Measurements from ENCODE around the gene AKT3.

The AKT3 gene

DNA sequence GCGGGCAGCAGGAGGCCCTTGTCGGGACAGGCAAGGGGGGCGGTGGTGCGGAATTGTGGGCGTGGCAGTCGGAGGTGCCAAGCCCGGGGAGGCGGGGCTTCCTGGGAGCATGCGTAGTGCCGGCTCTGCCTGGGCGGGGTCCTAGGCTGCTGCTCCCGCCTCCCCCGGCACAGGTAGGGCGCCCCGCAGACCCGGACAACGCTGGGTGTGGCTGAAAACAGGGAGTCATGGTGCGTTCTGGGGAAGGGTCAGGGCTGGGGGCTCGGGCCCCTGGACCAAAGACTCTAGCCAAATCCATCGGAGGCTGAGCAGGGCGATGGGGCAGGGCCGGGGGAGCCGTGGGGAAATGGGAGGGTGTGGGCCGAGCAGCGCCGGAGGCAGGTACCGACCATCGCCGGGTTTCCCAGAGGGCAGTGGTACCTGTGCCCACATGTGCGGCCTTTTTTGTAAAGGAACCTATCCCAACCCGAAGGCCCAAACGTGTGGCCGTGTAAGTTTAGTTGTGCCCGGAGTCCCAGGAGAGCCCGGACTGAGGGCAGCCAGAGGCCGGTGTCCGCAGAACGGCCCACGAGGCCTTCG, 362.3 kb downstream of the AKT3 start:
- DNase-seq (ENCODE audit: low spot score): no peak

DNA sequence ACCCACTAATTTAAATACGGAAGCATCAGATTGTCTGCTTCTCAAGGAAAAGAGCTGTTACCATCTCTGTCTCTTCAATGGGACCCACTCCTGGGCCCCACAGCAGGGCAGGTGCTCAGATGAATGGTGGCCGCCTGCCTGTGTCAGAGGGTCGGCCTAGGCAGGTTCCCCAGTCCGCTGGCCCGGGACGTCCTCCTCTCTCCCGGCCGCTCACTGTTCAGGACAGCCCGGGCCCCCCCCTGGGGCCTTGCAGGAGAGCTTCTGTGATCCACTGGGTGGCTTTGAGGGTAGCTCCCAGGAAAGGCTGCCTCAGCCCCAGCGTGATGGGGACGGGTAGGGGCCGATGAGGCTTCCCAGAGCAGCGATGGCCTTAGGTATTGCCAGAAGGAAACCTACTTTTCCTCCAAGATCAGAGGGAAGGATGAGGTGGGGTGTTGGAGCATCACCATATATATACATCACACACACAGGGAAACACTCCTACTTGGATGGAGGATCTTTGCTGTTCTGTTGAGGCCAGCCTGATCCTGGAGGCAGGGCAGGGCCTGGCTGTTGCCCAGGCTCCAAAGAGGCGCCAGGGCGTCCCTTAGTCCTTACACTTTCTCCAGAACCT, 362.9 kb downstream of the AKT3 start:
- no peak for DNase-seq (ENCODE audit: low spot score)

DNA sequence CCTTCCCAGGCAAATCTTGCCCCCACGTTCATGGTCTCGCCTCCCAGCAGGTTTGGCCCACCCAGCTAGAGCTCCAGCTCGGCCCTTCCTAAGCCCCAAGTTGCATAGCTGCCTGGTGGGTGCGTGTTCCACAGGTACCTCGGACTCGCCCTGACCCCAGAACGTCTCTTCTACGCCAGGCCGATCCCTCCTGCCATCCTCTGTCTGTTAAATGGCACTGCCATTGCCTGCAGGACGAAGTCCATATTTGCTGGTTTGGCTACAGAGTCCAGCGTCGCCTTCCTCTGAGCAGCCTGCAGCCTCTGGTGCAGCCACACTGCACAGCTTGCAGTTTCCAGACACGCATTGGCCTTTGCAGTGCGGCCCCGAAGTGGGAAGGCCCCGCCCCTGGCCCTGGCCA, 366.1 kb downstream of the AKT3 start:
- DNase-seq (ENCODE audit: low spot score): no peak

DNA sequence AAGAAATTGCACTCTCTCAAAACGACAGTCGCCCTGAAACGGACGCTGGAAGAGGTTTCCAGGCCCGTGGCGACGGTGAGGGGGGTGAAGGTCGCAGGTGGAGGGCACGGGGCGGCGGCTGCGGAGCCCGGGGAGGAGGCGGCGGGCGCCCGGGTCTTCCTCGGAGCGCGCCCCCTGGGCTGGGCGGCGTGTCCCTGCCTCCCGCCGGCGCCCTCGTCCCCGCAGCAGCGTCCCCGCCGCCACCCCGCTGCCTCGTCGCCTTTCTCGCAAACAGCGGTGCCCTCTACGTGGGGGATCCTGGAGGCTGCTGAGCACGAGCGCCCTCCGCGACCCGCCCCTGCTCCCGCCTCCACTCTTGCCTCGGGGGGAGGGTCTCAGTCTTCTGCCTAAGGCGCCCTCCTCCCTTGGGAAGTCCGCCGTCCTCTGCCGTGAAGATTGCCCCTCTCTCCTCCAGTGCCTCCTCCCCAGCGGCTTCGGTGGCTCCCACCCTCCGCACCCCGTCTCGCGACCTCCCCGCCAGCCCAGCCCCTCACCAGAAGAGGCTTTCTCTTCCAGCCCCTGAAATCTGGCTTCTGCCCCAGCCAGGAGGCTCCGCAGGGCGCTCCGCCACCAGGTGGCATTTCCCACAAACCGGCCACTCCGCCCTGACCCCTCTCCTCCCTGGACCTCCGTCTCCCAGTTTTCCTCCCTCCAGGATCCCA, 366.8 kb downstream of the AKT3 start:
- no peak for DNase-seq (ENCODE audit: low spot score)

DNA sequence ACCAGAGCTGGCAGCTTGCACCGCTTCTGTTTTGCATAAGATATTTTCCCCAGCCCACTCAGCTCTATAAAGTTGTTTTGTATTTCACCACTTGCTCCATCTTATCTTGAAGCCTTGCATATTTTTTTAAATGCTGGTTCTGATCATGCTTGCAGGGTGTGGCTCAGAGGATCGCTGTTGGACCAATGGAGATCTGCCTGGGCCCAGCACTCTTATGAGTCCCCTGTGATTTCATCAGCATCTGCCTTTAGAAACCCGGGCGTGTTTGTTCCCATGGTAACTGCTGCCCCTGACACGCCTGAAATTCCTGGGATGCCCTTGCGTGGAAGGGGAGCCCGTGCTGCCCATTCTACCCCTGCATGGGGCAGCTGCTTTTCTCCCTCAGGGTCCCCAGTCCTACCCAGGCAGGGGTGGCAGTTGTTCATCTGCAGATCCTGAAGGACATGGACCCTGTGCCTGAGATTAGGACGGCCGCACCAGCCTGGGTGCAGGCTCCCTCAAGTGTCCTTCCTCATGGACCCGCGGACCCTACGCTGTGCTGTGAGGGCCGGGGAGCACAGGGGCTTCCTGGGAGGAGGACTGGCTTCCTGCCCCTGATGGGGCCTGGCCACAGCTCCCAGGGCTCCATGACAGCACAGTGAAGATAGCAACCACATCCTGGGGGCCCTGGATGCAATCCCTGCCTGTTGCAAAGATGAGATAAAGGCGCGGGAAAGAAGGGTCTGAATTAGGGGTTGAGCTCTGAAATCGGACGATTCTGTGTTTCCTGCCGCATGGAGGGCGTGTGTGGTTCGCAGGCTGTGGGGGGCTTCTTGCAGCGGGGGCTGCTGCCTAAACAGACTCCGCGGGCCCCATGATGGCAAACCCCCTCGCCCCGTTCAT, 367.7 kb downstream of the AKT3 start:
- no peak for DNase-seq (ENCODE audit: low spot score)

DNA sequence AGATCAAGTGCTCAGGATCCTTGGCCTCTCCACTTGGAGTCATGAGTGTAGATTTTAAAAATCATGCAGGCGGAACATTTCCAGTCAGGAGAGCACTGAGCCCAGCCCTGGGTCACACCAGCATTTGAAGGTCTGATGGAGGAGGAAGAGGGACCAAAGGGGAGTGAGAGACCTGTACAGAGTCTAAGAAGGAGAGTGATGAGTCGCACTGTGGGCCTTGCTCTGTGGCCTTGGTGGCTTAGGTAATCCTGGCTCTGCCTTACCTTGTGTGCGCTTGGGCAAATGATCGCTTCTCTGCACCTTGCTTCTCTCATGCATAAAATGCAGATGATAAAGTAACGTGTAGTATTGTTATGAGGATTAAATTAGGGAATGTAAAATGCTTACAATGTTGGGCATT, 368.9 kb downstream of the AKT3 start:
- no peak for DNase-seq (ENCODE audit: low spot score)

DNA sequence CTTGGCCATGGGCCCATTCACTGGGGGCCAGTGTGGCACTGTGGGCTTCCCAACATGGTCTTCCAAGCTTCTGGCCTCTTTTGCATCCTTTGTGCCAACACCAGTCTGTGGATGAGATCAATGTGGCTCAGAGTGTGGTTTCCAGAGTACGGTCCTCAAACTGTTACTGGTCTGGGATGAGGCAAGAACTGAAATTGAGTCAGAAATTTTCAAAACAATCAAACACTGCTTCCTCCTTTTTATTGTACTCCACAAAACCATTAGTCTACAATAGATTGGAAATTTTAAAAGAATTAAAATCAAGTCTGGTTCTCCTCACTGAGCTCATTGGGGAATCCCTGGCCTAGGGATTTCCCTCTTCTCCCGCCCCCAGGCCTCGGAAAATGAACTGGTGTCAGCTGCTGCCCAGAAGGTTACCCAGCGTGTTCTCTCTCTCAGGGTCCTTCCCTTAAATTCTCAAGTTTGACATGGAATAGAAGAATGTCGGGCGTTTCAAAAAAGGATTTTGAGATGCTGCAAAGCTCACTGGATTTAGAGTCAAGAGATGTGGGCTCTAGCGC, 372.2 kb downstream of the AKT3 start:
- no peak for DNase-seq (ENCODE audit: low spot score)

DNA sequence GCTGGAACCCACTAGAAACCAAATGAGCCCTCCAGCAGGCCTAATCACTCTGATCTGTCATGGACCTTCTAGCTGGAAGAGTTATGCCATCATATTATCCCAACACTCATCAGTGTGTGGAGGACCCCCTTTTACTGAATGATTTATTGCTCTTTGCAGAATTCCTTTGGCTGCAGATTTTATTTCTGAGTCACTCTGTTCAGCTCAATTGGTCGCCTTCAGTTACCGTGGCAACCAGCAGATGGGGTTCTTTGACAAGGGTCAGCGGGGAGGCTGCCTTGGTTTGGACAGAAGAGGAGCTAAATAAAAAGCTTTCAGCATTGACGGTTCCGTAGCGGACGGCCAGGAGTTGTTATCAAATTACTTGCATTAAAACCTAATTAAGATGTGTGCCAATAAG, 374.1 kb downstream of the AKT3 start:
- DNase-seq (ENCODE audit: low spot score): no peak

DNA sequence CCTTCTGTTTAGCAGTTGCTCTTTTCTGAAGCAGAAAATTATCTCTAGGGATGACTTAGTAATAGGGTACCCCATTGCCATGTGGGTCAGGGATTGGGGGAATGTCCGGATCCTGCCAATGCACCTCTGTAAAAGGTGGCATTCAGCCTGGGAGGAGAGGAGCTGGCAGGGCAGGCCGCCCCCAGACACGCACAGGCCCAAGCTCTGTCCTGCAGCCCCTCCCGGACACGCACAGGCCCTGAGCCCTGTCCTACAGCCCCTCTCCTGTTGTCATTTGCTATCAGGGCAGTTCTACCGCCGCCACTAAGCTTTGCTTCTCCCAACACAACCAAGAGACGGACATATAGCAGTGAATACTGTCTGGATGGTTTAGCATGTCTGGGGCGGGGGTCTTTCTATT, 375.1 kb downstream of the AKT3 start:
- no peak for DNase-seq (ENCODE audit: low spot score)

DNA sequence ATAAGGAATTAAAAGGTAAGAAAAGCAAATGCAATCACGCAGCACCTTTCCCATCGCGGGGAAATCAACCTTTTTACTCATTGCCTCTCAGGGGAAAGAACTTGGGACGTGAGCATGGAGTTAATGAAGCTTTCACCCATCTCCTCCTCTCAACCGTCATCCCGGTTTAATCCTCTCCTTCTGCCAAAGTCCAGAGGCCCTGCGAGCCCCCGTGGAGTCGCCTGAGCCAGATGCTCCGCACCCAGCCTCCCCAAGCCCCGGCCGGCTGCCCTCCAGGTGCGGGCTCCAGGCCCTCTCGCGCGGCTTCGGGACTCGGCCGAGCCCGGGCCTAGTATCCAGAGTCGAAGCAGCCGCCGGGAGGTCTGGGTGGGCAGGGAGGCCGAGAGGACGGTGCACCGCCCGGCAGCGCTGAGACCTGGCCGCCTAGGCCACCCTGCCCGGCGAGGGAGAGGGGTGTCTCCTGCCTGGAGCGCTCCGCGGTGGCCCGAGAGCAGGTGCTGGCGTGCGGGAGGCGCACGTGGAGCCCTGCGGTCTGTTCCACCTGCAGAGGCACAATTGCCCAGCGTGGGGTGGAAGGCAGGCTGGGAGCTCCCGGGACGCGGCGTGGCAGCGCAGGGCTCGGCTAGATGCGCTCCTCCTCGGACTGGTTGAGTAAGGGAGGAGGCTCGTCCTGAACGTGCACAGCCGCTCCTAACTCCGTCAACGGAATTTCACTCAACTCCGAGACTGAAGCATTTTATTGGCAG, 375.7 kb downstream of the AKT3 start:
- DNase-seq (ENCODE audit: low spot score): no peak

DNA sequence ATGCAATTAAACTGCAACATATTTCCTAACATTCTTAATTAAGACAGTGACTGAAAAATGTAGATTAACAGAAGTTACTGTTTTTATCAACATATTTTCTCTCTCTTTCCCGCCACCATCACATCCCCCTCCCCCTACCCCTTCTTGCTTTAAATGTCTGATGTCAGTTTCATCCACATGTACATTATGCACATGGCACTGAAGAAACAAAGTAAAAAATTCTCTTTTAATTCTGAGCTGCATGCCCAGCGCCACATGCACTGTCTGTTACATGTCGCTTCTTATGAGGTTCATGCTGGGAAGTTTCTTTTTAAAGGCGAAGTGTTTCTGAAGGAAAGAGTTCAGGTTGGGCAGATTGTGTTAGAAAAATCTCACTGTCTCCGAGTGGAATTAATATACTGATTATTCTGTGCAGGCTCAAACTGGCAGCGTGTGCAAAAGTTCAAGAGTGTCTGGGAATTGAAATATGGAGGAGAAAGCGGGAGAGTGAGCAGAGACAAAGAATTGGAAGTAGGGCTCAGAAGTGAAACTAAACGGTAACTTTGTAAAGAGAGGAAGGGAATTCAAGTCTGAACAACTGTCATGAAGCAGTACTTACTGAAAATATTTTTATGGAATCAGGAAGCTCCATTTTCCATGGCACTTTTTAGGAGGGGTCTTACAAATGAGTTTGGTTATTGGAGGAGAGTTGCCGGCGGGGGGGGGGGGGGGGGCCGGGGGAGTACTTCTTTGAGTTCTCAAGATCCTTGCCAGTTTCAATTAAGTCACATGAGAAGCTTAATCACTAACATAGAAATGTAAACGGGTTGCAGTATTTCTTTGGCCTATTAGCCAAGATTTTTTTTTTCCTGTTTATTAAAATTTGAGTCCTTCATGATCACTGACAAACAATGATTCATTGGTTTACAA, 376.6 kb downstream of the AKT3 start:
- DNase-seq (ENCODE audit: low spot score): no peak

DNA sequence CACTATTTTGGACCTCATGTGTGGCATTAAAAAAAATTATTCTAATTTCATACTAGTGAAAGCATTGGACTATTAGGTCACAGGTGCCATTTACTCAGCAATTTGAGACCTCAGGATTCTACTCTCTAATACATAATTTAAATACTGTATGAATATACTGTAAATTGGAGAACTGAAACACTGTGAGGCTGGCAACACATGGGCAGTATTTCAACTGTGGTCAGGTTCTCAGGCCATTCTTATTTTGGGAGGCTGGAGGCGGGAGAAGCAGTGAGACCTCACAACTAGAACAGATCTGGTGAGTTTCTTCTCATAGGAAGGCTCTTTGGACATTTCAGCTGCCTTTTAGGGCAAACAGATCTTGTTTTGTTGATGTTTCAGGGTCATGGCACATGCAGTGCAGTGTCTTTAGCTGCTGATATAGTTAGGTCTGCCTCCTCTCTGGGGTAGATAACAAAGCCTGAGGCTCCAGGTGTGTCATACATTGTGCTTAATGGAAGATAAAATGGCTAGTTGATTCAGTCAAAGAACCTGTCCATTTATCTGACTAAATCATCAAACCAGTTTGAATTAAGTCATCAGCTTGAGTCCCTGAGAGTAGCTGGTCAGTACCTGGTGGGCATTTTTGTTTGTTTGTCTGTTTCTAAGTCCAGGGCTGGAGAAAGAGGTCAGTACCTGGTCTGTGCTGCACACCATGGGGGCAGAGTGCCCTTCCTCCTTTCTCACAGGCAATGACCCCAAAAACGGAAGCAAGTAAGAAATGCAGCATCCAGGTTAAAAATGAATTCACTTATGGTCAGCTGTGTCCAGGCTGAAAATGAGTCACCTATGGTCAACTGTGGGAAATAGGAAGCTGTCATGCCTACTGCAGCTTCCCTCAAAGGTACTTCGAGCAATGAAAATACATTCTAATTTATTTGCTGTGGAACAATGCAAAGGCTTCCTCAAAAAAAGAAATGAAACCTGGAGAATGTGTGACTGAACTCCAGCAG, 378.0 kb downstream of the AKT3 start:
- peak; percentile 60 for DNase-seq (ENCODE audit: low spot score)

DNA sequence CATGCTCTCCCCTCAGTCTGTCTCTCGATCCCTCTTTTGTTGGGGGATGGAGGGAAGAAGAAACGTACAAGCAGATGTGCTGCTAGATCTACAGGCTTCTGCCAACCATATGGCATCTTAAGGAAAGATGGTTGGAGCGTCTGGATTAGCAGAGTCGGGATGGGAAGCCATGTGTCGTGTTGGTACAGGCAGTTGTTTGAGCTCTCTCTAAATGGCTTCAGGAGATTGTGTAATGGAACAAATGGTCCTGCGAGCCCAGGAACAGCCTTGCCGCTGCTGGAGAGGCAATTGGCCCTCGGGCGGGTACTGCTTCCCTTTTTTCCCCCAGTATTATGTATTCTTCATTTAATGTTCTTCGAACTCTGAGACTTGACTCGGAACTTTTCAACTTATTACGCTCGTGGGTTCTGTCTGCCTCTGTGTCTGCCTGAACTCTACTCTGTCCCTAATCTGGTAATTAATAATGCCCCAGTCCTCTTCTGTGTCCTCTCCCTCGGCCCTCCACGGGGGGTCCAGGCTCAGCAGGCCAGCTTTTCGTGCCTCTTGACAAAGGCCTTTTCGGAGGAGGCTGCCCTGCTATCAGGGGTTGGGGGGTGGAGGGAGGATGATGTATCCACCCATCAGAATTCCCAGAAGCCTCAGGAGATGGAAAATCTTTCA, 378.9 kb downstream of the AKT3 start:
- DNase-seq (ENCODE audit: low spot score): no peak

DNA sequence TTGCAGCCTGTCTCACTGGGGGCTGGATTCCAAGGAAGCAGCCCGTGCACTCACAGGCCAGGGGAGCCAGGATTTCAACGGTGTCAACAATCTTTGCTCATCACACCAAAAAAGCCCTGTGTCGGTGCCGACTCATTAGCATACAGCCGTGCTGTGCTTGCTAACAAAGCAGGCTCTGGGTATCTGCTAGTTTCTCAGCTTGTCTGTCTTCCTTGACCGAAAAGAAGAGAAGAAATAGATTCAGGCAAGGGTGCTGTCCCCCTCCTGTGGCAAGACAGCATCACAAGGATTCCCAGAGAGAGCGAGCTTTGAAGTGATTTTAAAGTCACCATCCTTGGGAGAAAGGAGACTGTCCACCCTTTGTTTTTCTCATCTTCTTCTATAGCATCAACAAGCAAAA, 379.5 kb downstream of the AKT3 start:
- no peak for DNase-seq (ENCODE audit: low spot score)

DNA sequence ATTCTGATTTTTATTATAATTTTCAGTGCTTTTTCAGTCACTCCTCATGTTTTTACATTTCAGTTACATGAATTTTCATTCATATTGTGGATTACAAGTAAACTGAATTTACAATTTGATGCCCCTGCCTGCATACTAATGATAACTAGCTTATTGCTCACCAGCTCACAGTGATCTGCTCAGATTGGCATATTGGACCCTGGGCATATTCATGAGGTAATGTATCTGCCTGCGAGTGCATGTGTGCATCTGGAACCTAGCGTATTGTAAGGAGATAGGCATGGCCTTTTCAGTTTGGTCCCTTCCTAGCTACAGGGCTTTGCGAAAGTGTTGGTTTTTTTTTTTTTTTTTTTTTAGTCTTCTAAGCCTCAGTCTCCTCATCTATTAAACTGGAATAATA, 380.5 kb downstream of the AKT3 start:
- DNase-seq (ENCODE audit: low spot score): no peak

DNA sequence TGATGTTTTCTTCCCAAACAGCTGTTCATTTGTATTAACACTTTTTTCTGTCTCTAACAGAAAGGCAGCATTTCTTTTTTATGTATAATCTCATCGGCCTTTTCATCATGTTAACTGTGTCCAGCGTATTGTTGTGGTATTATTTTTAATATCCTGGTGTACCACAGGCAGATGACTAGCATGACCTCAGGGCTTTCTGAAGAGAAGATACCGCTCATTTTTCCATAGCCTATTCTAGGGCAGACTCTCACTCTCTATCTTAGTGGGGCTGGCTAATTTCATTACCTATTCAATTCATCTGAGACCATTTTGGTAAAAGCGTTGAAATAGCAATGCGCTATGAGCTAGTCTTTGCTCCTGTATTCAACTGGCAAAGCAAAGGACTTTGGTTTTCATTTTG, 384.3 kb downstream of the AKT3 start:
- DNase-seq (ENCODE audit: low spot score): no peak

DNA sequence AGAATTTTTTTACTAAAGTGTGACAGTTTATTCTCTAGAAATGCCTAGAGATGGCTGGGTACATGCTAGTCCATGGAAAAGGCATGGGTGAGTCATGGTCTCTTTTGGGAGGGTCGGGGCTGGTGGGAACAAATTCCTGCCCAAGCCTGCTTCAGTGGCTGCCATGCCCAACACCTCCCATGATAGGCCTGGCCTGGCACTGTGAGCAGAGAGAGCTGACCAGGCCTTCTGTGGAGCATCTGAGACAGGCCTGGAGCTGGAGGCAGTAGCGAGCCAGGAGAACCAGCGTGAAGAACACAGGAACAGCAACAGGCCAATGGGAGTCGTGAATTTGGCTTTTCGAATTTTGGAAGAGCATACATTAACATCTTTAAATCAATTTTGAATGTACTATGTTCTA, 385.0 kb downstream of the AKT3 start:
- DNase-seq (ENCODE audit: low spot score): no peak

DNA sequence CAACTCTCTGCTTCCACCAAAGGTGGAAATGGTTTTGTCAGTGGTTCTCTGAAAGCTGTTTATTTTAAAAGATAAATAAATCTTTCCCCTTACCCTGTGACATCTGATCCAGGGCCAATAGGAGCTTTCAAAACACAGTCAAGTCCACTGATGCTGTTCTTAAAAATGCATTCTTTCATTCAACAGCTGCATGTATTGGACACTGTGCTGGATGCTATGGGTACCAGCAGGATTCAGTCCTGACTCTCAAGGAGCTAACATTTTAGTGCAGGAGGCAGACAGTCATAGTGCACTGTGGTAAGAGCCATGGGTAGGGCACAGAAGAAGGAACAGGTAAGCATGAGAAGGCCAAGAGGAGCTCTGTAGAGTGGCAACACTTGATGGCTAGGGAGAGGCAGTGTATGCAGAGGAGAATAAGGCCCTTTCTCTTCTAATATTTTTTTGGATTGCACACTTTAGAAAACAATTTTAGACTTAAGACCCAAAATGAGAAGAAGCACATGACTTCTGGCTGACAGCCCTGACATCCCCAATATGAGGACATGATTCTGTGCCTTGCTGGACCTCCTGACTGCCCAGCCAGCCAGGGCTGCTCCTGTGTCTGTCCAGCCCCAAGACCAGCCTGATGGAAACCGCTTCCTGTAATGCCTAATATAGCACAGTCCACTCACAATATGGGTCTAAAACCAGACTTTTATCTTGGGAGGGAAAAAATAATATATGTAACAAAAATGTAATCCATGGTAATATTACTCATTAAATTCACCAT, 386.9 kb downstream of the AKT3 start:
- no peak for DNase-seq (ENCODE audit: low spot score)

Data from kidney capillary endothelial cell (primary cell).